ENCODE measurements around the gene BRINP3. TPM values are rescaled to one million over a fixed set of nuclear protein-coding genes. Genes with fewer than 3 reads are reported as not detected.
"Not testable (repeated sequence)": the region's sequence is repeated elsewhere in the genome, so short reads cannot be mapped to it uniquely, and the experiment has no call there.

Gene BRINP3
- not detected in 2 replicates for total RNA-seq

DNA sequence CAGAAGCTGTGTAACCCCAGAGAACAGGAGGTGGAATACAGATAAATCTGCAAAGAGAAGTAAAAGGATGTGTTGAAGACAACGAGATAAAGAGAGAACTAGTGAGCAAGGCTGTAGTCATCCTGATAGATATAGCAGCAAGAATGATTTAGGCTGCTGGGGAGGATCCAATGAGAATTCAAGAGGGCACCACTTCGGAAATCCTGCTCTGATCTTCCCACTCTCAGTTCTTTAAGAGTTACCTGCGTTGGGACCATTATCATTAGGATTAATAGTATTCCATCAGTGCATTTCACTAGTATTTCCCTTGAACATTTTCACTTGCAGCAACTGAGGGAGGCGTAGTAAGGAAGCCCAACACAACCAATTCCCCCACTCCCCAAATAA, at the start of gene BRINP3:
Gene BRINP3 (minus strand): TSS at position 103 of the 387 bp plus-strand sequence.
- H3K36me3 ChIP-seq (ENCODE audit: insufficient read depth, low read length): no peaks in the 10 kb centered on the region
- H3K4me1 ChIP-seq (ENCODE audit: insufficient read depth, low read length): no peaks in the 10 kb centered on the region
- peak within 1 kb of the TSS; percentile 51 for H2AFZ ChIP-seq (ENCODE audit: low read length)
- no peak for DNase-seq (ENCODE audit: insufficient read length, low spot score, missing footprints)
- H3K27ac ChIP-seq (ENCODE audit: low read depth, low read length): no peak within 1 kb of the TSS
- no peaks in the 10 kb centered on the region for H3K27me3 ChIP-seq (ENCODE audit: insufficient read depth, low read length)
- H3K4me3 ChIP-seq (ENCODE audit: insufficient read depth, low read length): peak within 1 kb of the TSS; percentile 40
- H3K79me2 ChIP-seq (ENCODE audit: insufficient read depth, low read length): no peaks in the 10 kb centered on the region
- H4K20me1 ChIP-seq (ENCODE audit: insufficient read depth, low read length): no peaks in the 10 kb centered on the region
- TF ChIP-seq, protein P1, sequence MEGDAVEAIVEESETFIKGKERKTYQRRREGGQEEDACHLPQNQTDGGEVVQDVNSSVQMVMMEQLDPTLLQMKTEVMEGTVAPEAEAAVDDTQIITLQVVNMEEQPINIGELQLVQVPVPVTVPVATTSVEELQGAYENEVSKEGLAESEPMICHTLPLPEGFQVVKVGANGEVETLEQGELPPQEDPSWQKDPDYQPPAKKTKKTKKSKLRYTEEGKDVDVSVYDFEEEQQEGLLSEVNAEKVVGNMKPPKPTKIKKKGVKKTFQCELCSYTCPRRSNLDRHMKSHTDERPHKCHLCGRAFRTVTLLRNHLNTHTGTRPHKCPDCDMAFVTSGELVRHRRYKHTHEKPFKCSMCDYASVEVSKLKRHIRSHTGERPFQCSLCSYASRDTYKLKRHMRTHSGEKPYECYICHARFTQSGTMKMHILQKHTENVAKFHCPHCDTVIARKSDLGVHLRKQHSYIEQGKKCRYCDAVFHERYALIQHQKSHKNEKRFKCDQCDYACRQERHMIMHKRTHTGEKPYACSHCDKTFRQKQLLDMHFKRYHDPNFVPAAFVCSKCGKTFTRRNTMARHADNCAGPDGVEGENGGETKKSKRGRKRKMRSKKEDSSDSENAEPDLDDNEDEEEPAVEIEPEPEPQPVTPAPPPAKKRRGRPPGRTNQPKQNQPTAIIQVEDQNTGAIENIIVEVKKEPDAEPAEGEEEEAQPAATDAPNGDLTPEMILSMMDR (IDR thresholded peaks at IDR 0.05; ENCODE audit: extremely low read depth, low read depth, low read length): no peak
- no peaks in the 10 kb centered on the region for H3K9me3 ChIP-seq (ENCODE audit: low read depth, low read length)
- peak within 1 kb of the TSS; percentile 70 for H3K4me2 ChIP-seq (ENCODE audit: insufficient read depth, low read length)

DNA sequence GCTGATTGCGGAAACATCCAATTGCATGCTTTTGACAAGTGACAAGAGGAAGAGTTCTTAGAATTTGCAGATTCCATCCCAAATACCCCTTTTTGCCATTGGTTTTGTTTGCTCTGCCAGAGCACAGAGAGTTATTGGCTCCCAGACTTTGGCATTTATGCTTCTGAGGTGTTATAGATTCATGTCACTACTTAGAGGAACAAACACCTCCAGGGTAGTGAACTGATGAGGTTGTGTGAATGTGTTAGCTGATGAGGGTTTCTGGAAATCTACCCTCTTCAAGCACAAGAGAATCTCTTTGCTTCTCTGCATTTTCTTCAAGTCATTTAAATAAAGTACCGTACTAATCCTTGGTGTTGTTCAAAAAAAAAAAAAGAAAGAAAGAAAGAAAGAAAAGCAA, 33.9 kb upstream of the BRINP3 start:
- H3K4me3 ChIP-seq (ENCODE audit: insufficient read depth, low read length): no peak overlapping the region
- H3K79me2 ChIP-seq (ENCODE audit: insufficient read depth, low read length): no peaks in the 10 kb centered on the region
- H4K20me1 ChIP-seq (ENCODE audit: insufficient read depth, low read length): no peaks in the 10 kb centered on the region
- no peak overlapping the region for H2AFZ ChIP-seq (ENCODE audit: low read length)
- no peaks in the 10 kb centered on the region for H3K27me3 ChIP-seq (ENCODE audit: insufficient read depth, low read length)
- TF ChIP-seq, protein P1 (IDR thresholded peaks at IDR 0.05; ENCODE audit: extremely low read depth, low read depth, low read length): no peak
- no peaks in the 10 kb centered on the region for H3K36me3 ChIP-seq (ENCODE audit: insufficient read depth, low read length)
- H3K27ac ChIP-seq (ENCODE audit: low read depth, low read length): no peak overlapping the region
- DNase-seq (ENCODE audit: insufficient read length, low spot score, missing footprints): no peak
- H3K4me2 ChIP-seq (ENCODE audit: insufficient read depth, low read length): no peak overlapping the region
- no peaks in the 10 kb centered on the region for H3K9me3 ChIP-seq (ENCODE audit: low read depth, low read length)
- no peaks in the 10 kb centered on the region for H3K4me1 ChIP-seq (ENCODE audit: insufficient read depth, low read length)

DNA sequence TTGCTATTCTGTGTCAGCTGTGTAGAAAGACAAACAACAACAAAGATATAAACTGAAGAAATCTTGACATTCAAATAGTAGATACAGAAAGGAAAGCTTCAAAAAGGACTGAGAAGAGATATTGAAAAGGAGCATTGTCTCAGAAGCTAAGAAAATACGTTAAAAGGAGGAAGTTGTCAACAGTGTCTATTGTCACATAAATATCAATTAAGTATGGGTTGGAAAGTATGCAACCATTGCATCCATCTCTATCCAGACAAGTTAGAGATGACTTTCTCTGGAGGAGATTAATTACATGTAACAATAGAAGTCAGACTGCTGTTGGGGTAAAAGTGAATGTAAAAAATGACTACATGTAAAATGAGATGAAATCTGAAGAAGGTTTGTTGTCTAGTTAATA, 29.7 kb upstream of the BRINP3 start:
- DNase-seq (ENCODE audit: insufficient read length, low spot score, missing footprints): no peak
- Histone ChIP-seq H3K27ac (ENCODE audit: low read depth, low read length) (no peak overlapping the region), H3K4me3 (ENCODE audit: insufficient read depth, low read length) (no peak overlapping the region), H3K9me3 (ENCODE audit: low read depth, low read length) (no peaks in the 10 kb centered on the region), H3K36me3 (ENCODE audit: insufficient read depth, low read length) (no peaks in the 10 kb centered on the region), H2AFZ (ENCODE audit: low read length) (no peak overlapping the region), H3K4me2 (ENCODE audit: insufficient read depth, low read length) (no peak overlapping the region), H3K4me1 (ENCODE audit: insufficient read depth, low read length) (no peaks in the 10 kb centered on the region), H4K20me1 (ENCODE audit: insufficient read depth, low read length) (no peaks in the 10 kb centered on the region), H3K79me2 (ENCODE audit: insufficient read depth, low read length) (no peaks in the 10 kb centered on the region), H3K27me3 (ENCODE audit: insufficient read depth, low read length) (no peaks in the 10 kb centered on the region)
- TF ChIP-seq, protein P1 (IDR thresholded peaks at IDR 0.05; ENCODE audit: extremely low read depth, low read depth, low read length): no peak

DNA sequence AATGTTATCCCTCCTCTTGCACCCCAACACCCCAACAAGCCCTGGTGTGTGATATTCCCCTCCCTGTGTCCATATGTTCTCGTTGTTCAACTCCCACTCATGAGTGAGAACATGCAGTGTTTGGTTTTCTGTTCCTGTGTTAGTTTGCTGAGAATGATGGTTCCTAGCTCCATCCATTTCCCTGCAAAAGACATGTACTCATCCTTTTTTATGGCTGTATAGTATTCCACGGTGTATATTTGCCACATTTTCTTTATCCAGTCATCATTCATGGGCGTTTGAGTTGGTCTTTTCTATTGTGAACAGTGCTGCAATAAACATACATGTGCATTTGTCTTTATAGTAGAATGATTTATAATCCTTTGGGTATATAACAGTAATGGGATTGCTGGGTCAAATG, 26.9 kb upstream of the BRINP3 start:
- H3K4me2 ChIP-seq (ENCODE audit: insufficient read depth, low read length); H4K20me1 ChIP-seq (ENCODE audit: insufficient read depth, low read length); H3K4me1 ChIP-seq (ENCODE audit: insufficient read depth, low read length); H3K79me2 ChIP-seq (ENCODE audit: insufficient read depth, low read length); H3K36me3 ChIP-seq (ENCODE audit: insufficient read depth, low read length); DNase-seq (ENCODE audit: insufficient read length, low spot score, missing footprints); H3K27ac ChIP-seq (ENCODE audit: low read depth, low read length); H3K27me3 ChIP-seq (ENCODE audit: insufficient read depth, low read length); H3K4me3 ChIP-seq (ENCODE audit: insufficient read depth, low read length); H2AFZ ChIP-seq (ENCODE audit: low read length); H3K9me3 ChIP-seq (ENCODE audit: low read depth, low read length): not testable (repeated sequence)
